NCI-H1694 (cell line): ENCODE measurements around the gene ZBTB18.

Experiments used
- DNase-seq: peaks from one replicate; lab custom pipeline; 2025; lab: John Stamatoyannopoulos, UW

ZBTB18 gene

DNA sequence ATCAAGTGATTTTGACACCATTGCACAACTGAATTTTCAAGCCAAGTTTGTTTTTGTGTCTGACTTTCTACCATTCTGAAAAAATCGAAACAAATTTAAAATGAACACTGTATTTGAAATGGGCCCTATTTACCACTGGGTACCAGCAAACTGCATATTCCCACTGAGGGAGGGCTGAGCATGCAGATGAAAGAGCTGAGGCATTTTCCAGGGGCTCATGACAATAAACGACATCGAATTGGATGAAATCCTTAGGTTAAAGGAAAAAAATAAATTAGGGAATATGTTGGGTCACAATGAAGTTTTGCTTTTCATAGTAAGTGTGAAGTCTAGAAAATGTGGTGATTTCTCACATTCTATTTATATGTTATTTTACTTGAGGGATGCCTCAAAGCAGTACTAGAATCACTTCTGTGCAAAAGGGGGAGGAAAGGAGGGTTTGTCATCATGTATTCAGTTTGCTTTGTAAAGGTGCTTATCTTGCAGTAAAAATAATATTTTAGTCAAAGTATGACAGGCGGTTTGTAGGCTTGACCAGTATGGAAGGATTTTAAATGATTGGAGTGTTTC is 11.2 kb downstream of the ZBTB18 start:
- DNase-seq: no peak

- no peak for DNase-seq
These were observed 12.4 kb downstream of the ZBTB18 start for GRCh38 chr1:244063498-244063897.

DNA sequence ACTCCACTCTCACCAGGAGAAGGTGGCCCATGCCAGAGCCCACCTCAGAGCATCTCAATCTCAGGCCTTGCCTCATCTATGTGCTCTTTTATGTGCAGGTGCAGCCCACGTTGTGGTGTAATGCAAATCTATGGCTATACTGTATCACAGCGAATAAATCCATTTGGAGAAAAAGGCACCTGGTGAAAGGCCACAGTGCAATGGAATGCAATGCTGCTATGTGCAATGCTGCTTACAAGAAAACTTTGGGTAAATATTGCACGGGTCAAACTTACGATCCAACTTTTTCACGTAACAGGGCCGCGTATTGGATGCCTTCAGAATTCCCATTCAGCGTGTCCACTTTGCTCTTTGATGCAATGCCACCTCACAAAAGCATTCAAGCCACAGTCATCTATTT is 13.5 kb downstream of the ZBTB18 start:
- no peak for DNase-seq

GRCh38 chr1:244065063-244065793 is 14.1 kb downstream of the ZBTB18 start:
- DNase-seq: no peak

GRCh38 chr1:244065960-244066388 is 14.9 kb downstream of the ZBTB18 start:
- no peak for DNase-seq

- DNase-seq: no peak
These were observed 16.1 kb downstream of the ZBTB18 start for GRCh38 chr1:244066954-244067716.

DNA sequence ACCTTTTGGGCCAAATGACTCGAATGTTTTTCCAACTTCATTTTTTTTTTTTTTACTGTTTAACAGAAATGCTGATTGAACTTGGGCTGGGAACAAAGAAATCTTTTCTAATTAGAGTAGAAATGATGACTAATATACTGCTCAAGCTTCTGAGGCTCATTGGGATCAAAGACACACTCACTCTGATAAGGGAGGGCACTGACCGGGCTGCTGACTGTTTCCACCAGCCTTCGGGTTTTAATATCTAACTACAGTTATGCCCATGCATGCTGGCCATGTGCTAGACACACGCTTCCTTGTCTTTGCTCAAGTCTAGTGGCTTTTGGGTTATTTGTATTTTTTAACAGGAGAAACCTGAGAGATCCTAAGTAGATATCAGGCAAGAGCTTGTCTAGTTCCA is 16.8 kb downstream of the ZBTB18 start:
- no peak for DNase-seq

GRCh38 chr1:244068567-244068966 is 17.5 kb downstream of the ZBTB18 start:
- DNase-seq: no peak

GRCh38 chr1:244069326-244069898 is 18.3 kb downstream of the ZBTB18 start:
- no peak for DNase-seq

GRCh38 chr1:244074559-244075171 is 23.6 kb downstream of the ZBTB18 start:
- DNase-seq: no peak

DNA sequence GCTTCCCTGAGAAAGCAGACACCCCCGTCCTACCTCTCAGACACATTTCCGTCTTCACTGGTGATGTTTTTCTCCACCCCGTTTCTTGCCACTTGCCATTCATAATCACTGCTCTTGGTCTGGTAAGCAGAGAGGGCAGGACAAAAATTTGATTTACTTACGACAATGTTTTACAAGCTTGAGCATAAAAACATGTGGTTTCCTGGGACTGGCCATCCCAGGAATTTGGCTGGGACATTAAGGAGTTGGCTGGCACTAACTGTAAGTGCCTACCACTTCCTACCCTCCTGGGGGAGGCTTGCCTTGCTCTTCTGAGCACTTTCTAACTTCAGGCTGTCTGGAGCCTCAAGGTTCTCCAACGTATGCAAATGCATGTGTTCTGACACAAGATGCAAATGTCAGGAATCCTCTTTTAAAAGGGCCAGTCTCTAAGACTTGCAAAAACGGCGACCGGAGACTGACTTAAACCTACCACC is 24.2 kb downstream of the ZBTB18 start:
- DNase-seq: no peak

GRCh38 chr1:244076740-244077139 is 25.7 kb downstream of the ZBTB18 start:
- no peak for DNase-seq

- no peak for DNase-seq
These were observed 26.6 kb downstream of the ZBTB18 start for GRCh38 chr1:244077473-244078220.

GRCh38 chr1:244080343-244080929 is 29.4 kb downstream of the ZBTB18 start:
- no peak for DNase-seq

DNA sequence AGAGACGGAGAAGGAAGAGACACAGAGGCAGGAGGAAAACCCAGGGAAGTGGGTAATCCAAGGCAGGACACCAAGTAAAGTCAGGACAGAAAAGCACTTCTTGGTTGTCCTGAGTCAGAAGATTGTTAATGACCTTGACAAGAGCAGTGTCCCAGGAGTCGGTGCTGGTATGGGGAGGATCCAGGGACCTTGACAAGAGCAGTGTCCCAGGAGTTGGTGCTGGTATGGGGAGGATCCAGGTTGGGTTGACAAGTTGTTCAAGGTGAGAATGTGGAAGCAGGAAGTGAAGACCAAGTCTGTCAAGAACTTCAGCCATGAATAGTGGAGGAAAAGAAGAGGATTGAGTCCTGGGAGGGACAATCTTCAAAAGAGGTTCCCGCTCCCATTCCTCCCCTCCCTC is 31.9 kb downstream of the ZBTB18 start:
- DNase-seq: no peak

GRCh38 chr1:244083383-244083943 is 32.4 kb downstream of the ZBTB18 start:
- DNase-seq: no peak

DNA sequence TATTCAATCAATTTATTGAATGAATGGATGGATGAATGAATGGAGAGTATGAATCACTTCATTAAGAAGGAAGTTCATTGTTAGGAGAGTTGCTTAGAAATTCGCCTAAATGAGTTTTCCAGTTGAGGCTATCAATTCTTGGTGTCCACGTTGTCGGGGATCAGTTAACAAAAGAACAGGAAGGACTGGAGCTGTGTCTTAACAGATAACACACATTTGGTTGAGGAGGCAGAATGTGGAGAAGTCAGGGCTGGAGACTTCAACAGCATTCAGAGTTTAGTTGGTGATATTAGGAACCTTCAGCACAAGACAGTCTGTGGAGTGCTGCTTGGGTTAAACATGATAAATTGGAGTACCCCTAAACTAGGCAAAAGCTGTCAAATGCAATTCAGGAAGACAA is 33.7 kb downstream of the ZBTB18 start:
- DNase-seq: no peak

- DNase-seq: no peak
These were observed 34.8 kb downstream of the ZBTB18 start for GRCh38 chr1:244085891-244086290.

DNA sequence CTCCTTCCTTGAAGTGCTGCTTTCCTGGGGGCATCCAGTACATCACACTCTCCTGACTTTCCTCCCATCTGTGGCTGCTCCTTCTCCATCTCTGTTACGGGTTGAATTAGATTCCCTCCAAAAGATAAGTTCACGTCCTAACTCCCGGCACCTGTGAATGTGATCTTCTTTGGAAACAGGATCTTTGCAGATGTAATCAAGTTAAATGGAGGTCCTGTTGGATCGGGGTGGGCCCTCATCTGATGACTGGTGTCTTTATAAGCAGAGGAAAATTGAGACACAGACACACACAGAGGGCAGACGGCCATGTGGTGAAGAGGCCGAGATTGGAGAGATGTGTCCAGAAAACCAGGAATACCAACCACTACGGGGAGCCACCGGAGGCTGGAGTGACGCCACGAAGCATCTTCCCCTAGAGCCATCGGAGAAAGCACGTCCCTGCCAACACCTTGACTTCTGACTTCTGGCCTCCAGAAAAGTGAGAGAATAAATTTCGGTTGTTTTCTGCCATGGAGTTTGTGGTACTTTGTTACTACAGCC is 36.0 kb downstream of the ZBTB18 start:
- no peak for DNase-seq

DNA sequence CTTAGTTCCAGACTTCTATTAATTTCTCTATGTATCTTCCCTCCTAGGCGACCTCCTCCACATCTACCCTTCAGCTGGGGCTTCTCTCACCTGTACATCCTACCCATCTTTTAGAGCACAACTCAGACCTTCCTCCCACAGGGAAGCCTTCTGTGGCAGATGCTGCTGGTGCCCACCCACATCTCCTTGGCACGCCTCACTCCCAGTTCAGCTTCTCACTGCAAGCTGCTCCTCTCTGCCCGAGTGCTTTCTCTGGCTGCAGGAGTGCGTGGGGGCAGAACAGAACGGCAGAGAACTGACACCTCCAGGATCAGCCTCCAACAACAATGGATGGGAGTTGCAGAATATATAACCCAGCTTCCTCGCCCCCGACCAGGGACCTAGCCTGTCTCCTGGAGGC is 36.5 kb downstream of the ZBTB18 start:
- no peak for DNase-seq

DNA sequence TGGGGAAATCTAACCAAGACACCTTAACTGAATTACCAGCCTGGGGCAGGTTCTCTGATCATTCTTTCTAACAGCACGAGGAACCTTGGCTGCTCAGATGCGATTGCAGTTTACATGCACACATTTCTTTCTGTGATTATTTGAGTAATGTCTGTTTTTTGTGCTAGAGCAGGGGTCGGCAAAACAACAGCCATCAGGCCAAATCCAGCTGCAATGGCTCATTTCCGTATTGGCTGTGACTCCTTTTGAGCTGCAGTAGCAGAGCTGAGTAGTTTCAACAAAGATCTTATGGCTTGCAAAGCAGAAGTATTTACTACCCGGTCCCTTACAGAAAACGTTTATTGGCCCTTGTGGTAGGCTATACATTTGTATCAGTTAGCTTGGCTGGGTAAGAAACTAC is 37.1 kb downstream of the ZBTB18 start:
- DNase-seq: no peak
